Measurements from ENCODE around the gene ATOH8.
"Not testable (repeated sequence)": the region's sequence is repeated elsewhere in the genome, so short reads cannot be mapped to it uniquely, and the experiment has no call there.

Gene ATOH8

DNA sequence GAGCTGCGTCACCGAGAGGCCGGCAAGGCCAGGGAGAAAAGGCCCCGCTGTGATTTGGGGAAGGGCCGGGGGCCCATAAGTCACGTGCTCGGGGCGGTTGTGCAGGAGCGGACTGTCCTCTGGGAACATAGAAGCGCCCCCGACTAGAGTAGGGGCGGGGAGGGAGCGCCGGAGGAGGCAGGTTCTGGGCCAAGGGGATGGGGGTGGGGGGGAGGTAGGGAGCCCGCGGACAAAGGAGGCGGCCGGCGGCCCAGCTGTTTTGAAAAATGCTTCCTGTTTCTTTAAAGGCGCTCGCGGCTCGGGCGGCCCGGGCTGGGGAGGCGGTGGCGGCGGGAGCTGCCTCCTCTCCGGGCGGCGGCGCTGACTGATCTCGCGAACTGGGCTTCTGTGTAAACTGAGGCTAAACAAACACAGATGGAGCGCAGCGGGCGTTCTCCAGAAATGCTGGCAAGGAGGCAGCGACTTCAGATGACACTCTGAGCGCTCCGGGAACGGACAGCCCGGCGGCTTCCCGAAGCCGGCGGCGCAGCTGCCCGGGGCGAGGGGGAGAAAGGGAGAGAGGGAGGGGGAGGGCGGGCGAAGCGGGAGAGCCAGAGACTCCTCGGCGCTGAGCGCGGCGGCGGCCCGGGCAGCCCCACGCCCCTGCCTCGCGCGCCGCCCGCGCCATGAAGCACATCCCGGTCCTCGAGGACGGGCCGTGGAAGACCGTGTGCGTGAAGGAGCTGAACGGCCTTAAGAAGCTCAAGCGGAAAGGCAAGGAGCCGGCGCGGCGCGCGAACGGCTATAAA, at the start of gene ATOH8:
Gene ATOH8 (plus strand): TSS at position 467 of the 788 bp plus-strand sequence. CDS start 199 bp downstream, at position 666.
- DNase-seq, result no peak

- DNase-seq, result no peak
Observed at GRCh38 chr2:85704038-85704437, 49.8 kb upstream of the ATOH8 start.

DNA sequence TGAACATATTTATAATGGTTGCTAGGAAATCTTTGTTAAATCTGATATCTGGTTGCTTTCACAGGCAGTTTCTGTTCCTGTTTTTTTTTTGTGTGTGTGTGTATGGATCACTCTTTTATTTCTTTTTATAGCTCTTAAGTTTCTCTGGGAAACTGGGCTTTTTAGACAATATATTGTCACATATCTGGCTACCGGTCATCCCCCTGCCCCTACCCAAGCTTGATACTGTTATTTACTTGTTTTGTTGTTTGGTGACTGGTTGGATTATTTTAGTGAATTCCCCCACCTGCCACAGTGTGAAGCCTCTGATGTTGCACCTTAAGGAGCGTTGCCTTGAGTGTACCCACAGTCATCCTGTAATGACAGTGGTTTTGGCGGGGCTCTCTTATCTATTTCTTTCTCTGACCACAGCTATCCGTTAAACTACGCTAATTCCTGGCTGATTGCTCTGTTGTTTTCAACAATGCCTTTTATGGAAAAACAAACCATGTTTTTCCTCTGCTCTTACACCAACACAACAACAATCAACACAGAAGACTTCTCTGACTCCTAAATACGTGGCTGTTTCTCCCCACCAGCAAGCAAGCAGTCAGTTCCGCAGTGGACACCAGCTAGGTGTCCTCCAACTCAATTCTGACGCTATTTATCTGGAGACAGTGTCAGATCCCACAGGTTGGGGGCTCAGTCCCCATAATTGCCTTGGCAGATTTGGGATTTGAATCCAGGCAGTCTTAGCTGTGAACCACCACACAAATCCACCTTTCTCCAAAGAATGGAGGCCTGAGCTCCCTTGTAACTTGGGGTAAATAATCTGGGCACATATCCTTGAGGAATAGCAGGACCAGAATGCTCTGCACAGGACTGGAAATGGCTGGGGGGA, 48.8 kb upstream of the ATOH8 start:
- DNase-seq, result no peak

- DNase-seq, result no peak
Observed at GRCh38 chr2:85705680-85706039, 48.1 kb upstream of the ATOH8 start.

DNA sequence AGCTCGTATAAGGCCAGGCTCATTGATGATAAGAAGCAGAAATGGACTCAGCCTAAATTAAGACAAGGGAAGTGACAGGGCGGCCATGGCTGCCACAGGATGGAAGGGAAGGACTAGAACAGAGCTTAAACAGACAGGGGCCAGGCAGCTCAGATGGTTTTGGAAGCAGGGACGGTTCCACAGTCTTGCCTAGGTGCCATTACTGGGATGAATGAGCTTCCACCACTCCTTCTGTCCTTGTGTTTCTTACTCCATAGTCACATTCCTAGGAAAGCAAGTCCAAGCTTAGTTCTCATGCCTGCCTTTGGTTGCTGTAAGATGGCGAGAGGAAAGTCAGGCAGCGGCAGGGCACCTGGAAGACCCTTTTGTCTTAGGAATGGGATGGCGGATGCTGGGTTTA, 47.7 kb upstream of the ATOH8 start:
- no peak for DNase-seq

DNA sequence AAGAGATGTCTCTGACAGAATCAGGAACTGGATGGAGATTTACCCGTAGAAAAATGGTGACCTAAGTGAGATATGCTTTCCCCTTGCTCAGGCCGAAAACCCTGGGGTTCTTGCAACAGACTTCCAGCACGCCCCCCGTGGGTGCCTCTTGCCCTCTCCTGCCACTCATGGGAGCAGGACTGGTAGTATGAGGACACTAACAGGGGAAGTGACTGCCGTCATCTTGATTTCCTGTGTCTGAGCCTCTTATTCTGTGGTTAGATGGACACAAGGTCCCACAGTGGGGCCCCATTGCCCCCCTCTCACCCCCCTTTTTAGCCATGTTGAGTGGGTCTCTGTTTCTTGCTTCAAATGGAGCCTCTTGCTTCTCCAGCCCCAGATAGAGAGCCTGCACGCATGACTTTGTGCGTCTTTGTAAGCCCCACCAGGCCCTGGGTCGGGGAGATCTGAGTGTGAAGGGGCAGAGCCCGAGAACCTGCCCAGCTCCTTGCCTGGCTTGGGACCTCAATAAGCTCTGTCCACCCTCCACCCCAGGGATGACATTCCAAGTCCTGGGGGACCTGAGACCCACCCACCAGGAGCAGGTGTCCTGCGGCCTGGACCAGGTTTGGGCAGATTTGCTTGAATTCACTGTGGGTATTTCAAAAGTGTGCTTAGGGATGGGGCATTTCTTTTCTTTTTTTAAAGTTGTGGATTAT, 47.0 kb upstream of the ATOH8 start:
- DNase-seq, result no peak

- peak in 1 of 2 experiments; percentile 3 for DNase-seq
Observed at GRCh38 chr2:85707304-85707703, 46.5 kb upstream of the ATOH8 start.

- DNase-seq, result no peak
Observed at GRCh38 chr2:85708641-85709040, 45.1 kb upstream of the ATOH8 start.

- DNase-seq, result no peak
Observed at GRCh38 chr2:85709401-85709811, 44.4 kb upstream of the ATOH8 start.

- no peak for DNase-seq
Observed at GRCh38 chr2:85710687-85711577, 42.9 kb upstream of the ATOH8 start.

- DNase-seq, result no peak
Observed at GRCh38 chr2:85711578-85712060, 42.2 kb upstream of the ATOH8 start.

DNA sequence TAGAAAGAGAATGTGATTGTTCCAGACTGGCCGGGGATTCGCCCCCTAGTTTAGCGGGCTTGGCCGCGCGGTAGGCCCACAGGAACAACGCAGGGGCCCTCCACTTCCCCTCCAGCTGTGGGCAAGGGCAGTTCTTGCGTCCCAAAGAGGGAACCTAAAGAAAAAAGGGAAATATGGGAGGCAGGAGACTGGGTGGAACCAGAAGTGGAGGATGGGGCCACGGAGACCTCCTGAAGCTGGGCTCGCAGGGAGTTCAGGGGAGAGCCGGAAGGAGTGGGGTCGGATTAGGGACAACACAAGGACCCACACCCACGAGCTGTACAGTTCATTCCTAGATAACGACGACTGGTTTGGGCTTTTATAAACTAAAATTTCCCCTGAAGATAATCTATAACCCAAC, 41.5 kb upstream of the ATOH8 start:
- no peak for DNase-seq

GRCh38 chr2:85712849-85713612, 40.8 kb upstream of the ATOH8 start:
- no peak for DNase-seq

DNA sequence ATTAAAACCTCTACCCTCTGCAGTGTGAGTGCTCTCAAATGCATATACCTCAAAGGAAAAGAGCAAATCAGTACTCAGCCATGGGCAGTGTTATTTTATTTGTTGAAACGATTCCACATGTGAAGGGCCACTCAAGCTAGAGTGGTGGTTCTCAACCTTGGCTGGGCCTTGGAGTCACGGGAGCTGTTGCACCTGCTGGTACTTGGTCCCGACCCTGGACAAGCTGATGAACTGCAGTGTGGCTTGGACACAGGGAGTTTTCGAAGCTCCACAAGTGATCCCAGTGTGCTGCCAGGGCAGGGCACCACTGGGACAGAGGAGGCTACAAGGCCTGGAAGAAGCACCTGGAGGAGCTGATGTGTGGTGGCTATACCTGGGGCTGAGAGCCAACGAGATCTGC, 40.0 kb upstream of the ATOH8 start:
- no peak for DNase-seq

GRCh38 chr2:85714421-85714820, 39.4 kb upstream of the ATOH8 start:
- not testable (repeated sequence) for DNase-seq

DNA sequence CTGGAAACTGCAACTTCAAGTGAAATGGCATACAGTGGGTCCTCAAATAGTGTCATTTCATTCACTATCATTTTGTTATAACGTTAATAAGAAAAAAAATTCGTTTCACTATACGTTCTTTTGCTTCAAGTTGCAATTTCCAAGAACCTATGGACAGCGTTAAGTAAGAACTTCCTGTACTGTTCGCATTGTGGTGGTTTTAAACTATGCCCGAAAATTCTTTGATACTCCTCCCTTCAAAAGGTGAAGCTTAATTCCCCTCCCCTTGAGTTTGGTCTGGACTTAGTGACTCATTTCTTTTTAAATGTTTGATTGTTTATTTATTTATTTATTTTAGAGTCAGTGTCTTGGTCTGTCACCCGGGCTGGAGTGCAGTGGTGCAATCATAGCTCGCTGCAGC, 39.0 kb upstream of the ATOH8 start:
- no peak for DNase-seq

- no peak for DNase-seq
Observed at GRCh38 chr2:85716346-85716914, 37.4 kb upstream of the ATOH8 start.

- DNase-seq, result no peak
Observed at GRCh38 chr2:85717308-85718008, 36.3 kb upstream of the ATOH8 start.

- DNase-seq, result no peak
Observed at GRCh38 chr2:85718009-85718391, 35.8 kb upstream of the ATOH8 start.

GRCh38 chr2:85718885-85719492, 34.8 kb upstream of the ATOH8 start:
- DNase-seq, result no peak

Measured in cerebellar nuclear complex (tissue), 1 donor.